ENCODE results near the gene SGK1.
"Not testable (repeated sequence)": the region's sequence is repeated elsewhere in the genome, so short reads cannot be mapped to it uniquely, and the experiment has no call there.

The SGK1 gene

DNA sequence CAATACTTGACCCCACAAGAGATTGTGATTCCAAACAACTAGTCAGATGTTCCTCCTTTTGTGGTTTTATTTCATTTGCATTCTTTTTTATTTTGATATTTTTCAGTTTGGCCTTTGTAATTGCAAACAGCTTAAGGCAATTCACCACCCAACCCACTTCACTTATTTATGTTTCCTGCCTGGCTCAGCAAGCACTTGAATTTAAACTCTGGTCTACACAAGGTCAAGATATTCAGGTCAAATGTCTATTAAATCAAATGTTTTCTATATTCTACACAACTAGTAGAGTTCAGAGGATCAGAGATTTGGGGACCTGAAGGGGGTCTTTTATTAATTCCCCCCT is 100.1 kb downstream of the SGK1 start:
- Histone ChIP-seq H3K9ac (ENCODE audit: low read length) (no peak overlapping the region), H3K4me1 (ENCODE audit: low read length) (peaks cover 15% of the 10 kb centered on the region), H3K4me3 (ENCODE audit: low read length) (no peak overlapping the region), H3K36me3 (replicated peaks; ENCODE audit: low read depth, low read length) (peaks cover 8% of the 10 kb centered on the region), H3K79me2 (ENCODE audit: low read length) (no peaks in the 10 kb centered on the region), H3K27me3 (ENCODE audit: low read depth, low read length) (no peaks in the 10 kb centered on the region), H4K20me1 (ENCODE audit: insufficient read depth, low read length) (no peaks in the 10 kb centered on the region), H3K4me2 (ENCODE audit: low read length) (no peak overlapping the region), H3K27ac (ENCODE audit: low read length) (no peak overlapping the region), H2AFZ (ENCODE audit: low read depth, low read length) (no peak overlapping the region), H3K9me3 (ENCODE audit: insufficient read depth, low read length) (no peaks in the 10 kb centered on the region)
- TF ChIP-seq, protein P1, sequence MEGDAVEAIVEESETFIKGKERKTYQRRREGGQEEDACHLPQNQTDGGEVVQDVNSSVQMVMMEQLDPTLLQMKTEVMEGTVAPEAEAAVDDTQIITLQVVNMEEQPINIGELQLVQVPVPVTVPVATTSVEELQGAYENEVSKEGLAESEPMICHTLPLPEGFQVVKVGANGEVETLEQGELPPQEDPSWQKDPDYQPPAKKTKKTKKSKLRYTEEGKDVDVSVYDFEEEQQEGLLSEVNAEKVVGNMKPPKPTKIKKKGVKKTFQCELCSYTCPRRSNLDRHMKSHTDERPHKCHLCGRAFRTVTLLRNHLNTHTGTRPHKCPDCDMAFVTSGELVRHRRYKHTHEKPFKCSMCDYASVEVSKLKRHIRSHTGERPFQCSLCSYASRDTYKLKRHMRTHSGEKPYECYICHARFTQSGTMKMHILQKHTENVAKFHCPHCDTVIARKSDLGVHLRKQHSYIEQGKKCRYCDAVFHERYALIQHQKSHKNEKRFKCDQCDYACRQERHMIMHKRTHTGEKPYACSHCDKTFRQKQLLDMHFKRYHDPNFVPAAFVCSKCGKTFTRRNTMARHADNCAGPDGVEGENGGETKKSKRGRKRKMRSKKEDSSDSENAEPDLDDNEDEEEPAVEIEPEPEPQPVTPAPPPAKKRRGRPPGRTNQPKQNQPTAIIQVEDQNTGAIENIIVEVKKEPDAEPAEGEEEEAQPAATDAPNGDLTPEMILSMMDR (IDR thresholded peaks at IDR 0.05; ENCODE audit: low read depth, low read length) = no peak
- no peak for TF ChIP-seq EZH2phosphoT487 (IDR thresholded peaks at IDR 0.05; ENCODE audit: low read depth)

DNA sequence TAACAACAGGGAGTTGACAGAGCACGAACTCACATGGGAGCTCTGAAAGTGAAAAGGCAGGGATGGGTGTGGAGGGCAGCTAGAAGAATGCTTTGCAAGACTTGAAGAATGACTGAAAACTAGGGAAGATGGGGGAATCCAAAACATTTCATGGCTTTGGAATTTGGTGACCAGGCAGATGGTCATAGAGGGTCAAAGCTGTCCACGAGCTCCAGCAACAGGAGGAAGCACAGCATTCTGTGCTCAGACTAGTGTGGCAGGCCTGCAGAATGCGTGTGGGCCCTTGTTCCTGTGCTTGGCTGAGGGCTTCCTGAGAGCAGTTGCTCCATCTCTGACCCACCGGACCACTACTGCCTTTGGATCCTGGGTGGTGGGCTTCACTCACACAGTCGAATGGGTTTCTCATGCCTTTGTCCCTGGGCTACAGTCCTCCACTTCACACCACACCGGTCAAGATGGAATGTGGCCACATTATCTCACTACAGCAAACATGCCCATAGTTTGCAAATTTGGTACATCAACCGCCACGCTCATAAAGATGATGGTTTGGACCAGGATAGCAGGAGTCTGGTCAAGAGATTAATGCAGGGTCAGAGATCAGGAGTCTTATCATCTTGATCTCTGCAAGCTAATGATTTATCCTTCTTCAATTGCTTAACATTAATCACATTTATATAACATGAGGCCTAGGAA is 100.7 kb downstream of the SGK1 start:
- no peak for TF ChIP-seq EZH2phosphoT487 (IDR thresholded peaks at IDR 0.05; ENCODE audit: low read depth)
- TF ChIP-seq, protein P1 (IDR thresholded peaks at IDR 0.05; ENCODE audit: low read depth, low read length) = no peak
- Histone ChIP-seq H3K36me3 (replicated peaks; ENCODE audit: low read depth, low read length) (peaks cover 8% of the 10 kb centered on the region), H3K4me3 (ENCODE audit: low read length) (no peak overlapping the region), H3K27me3 (ENCODE audit: low read depth, low read length) (no peaks in the 10 kb centered on the region), H2AFZ (ENCODE audit: low read depth, low read length) (no peak overlapping the region), H3K27ac (ENCODE audit: low read length) (peak overlapping the region; percentile 91), H3K4me1 (ENCODE audit: low read length) (peaks cover 15% of the 10 kb centered on the region), H3K9ac (ENCODE audit: low read length) (no peak overlapping the region; the same call in 1 of the 2 replicates), H3K4me2 (ENCODE audit: low read length) (no peak overlapping the region), H4K20me1 (ENCODE audit: insufficient read depth, low read length) (no peaks in the 10 kb centered on the region), H3K79me2 (ENCODE audit: low read length) (no peaks in the 10 kb centered on the region), H3K9me3 (ENCODE audit: insufficient read depth, low read length) (no peaks in the 10 kb centered on the region)

DNA sequence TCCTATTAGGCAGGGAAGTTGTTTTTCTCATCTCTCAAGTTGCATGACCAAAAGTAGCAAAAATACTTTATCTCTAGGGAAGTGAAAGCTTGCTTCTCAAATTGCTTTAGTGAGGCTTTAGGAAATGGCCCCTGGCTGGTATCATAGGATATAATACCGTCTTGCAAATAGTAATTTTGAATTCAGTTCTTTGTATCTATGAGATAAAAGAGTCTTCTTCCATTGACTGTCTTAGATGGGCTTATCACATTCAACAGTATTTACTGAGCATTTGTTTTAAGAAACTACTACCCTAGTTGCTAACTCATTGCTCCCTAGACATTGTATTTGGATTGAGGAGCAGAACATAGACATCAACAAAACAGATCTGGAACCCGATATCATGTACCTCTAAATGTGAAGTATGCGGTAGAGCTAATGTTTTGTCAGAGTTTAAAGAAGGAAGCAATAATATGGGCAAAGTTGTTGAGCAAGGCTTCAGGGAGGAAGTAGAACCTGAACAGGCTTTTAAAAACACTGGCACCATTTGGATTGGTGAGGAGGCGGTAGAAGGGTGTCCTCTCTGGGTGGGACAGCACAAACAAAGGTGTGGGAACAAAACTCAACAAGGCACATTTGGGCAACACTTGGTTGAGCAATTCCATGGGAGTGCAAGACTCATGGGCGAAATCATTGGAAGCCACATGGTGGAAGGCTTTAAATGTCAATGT is 101.5 kb downstream of the SGK1 start:
- no peak for TF ChIP-seq EZH2phosphoT487 (IDR thresholded peaks at IDR 0.05; ENCODE audit: low read depth)
- TF ChIP-seq, protein P1 (IDR thresholded peaks at IDR 0.05; ENCODE audit: low read depth, low read length) = no peak
- Histone ChIP-seq H3K4me1 (ENCODE audit: low read length) (peaks cover 15% of the 10 kb centered on the region), H3K4me2 (ENCODE audit: low read length) (peak overlapping the region; percentile 51), H4K20me1 (ENCODE audit: insufficient read depth, low read length) (no peaks in the 10 kb centered on the region), H3K27me3 (ENCODE audit: low read depth, low read length) (no peaks in the 10 kb centered on the region), H3K79me2 (ENCODE audit: low read length) (no peaks in the 10 kb centered on the region), H3K36me3 (replicated peaks; ENCODE audit: low read depth, low read length) (peaks cover 8% of the 10 kb centered on the region), H3K27ac (ENCODE audit: low read length) (peak overlapping the region; percentile 91), H3K9me3 (ENCODE audit: insufficient read depth, low read length) (no peaks in the 10 kb centered on the region), H2AFZ (ENCODE audit: low read depth, low read length) (peak overlapping the region; percentile 60), H3K4me3 (ENCODE audit: low read length) (no peak overlapping the region), H3K9ac (ENCODE audit: low read length) (peak overlapping the region; percentile 54; the same call in 1 of the 2 replicates)

DNA sequence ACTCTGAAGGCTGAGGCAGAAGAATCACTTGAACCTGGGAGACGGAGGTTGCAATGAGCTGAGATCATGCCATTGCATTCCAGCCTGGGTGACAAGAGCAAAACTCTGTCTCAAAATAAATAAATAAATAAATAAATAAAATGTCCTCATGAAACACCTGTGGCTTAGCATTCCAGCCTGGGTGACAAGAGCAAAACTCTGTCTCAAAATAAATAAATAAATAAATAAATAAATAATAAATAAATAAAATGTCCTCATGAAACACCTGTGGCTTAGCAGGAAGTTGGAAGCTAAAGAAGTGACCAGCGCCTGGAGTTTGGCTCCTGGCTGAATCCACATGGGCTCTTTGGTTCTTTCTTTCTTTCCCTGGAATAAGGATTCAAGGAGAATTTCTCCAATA is 104.5 kb downstream of the SGK1 start:
- H3K4me1 ChIP-seq (ENCODE audit: low read length) = peaks cover 15% of the 10 kb centered on the region
- H3K4me2 ChIP-seq (ENCODE audit: low read length); H3K27me3 ChIP-seq (ENCODE audit: low read depth, low read length); H3K4me3 ChIP-seq (ENCODE audit: low read length); H3K9me3 ChIP-seq (ENCODE audit: insufficient read depth, low read length); H2AFZ ChIP-seq (ENCODE audit: low read depth, low read length); H3K79me2 ChIP-seq (ENCODE audit: low read length); H3K36me3 ChIP-seq (replicated peaks; ENCODE audit: low read depth, low read length); H4K20me1 ChIP-seq (ENCODE audit: insufficient read depth, low read length); H3K9ac ChIP-seq (ENCODE audit: low read length); H3K27ac ChIP-seq (ENCODE audit: low read length): not testable (repeated sequence)
